ENCODE results near the gene ABHD15. TPM values are rescaled to one million over a fixed set of nuclear protein-coding genes. Genes with fewer than 3 reads are reported as not detected.

The ABHD15 gene
- total RNA-seq, 4 donors from 2014 or later = 6.8 to 18.3 (median 11.9) TPM

GRCh38 chr17:29607557-29608195, 40.8 kb upstream of the ABHD15 start:
- Histone ChIP-seq H3K9me3 (no peaks in the 10 kb centered on the region), H3K27me3 (no peaks in the 10 kb centered on the region), H3K4me3 (no peak overlapping the region), H3K27ac (replicated peaks in 1 of 4) (no peak overlapping the region), H3K36me3 (peaks cover 0 to 6% (median 0%) of the 10 kb centered on the region in 4 donors), H3K4me1 (peaks cover under 1 to 3% (median 2%) of the 10 kb centered on the region in 4 donors)
- TF ChIP-seq POLR2A (IDR thresholded peaks at IDR 0.05; ENCODE audit: low read depth) (no peak), EP300 (IDR thresholded peaks at IDR 0.05) (no peak), POLR2AphosphoS5 (IDR thresholded peaks at IDR 0.05) (no peak), CTCF (IDR thresholded peaks at IDR 0.05) (no peak)
- intact Hi-C loops (cut with DNase I) = no loop called here
- no peak for DNase-seq (ENCODE audit: extremely low spot score)
- WGBS = 82% methylated on average over 10 of the region's 29 CpGs

DNA sequence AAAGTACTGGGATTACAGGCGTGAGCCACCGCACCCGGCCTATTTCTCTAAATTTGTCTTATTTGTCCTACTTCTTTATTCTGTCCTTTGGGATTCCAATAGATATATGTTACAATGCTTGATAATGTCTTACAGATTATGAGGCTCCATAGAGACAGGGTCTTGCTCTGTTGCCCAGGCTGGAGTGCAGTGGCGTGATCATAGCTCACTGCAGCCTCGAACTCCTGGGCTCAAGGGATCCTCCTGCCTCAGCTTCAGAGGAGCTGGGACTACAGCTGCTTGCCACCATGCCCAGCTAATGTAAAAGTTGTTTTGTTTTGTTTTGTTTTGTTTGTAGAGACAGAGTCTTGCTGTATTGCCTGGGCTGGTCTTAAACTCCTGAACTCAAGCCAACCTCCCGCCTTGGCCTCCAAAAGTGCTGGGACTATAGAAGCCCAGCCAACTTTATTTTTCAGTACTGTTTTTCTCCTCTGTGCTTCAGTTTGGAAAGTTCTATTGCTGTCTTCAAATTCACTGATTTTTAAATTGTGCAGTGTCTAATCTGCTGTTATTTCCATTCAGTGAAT, 36.4 kb upstream of the ABHD15 start:
- Histone ChIP-seq H3K27ac (replicated peaks in 1 of 4) (no peak overlapping the region), H3K4me1 (no peaks in the 10 kb centered on the region), H3K4me3 (no peak overlapping the region), H3K27me3 (no peaks in the 10 kb centered on the region), H3K36me3 (peaks cover 0 to 6% (median 0%) of the 10 kb centered on the region in 4 donors), H3K9me3 (no peaks in the 10 kb centered on the region)
- intact Hi-C loops (cut with DNase I) = no loop called here
- 87% methylated on average over 6 of the region's 6 CpGs for WGBS
- no peak for DNase-seq (ENCODE audit: extremely low spot score)
- TF ChIP-seq POLR2A (IDR thresholded peaks at IDR 0.05; ENCODE audit: low read depth) (no peak), POLR2AphosphoS5 (IDR thresholded peaks at IDR 0.05) (no peak), CTCF (IDR thresholded peaks at IDR 0.05) (no peak), EP300 (IDR thresholded peaks at IDR 0.05) (no peak)

GRCh38 chr17:29597361-29598172, 30.7 kb upstream of the ABHD15 start:
- H3K36me3 ChIP-seq = no peaks in the 10 kb centered on the region
- intact Hi-C loops (cut with DNase I) = no loop called here
- H3K27me3 ChIP-seq = no peaks in the 10 kb centered on the region
- no peaks in the 10 kb centered on the region for H3K9me3 ChIP-seq
- no peak for DNase-seq (ENCODE audit: extremely low spot score)
- 78% methylated on average over 4 of the region's 13 CpGs for WGBS
- peak overlapping the region in 1 of 4 donors; percentile 0 for H3K27ac ChIP-seq (replicated peaks in 1 of 4)
- peaks cover 14 to 39% (median 29%) of the 10 kb centered on the region in 4 donors for H3K4me1 ChIP-seq
- TF ChIP-seq POLR2A (IDR thresholded peaks at IDR 0.05; ENCODE audit: low read depth) = no peak
- TF ChIP-seq CTCF (IDR thresholded peaks at IDR 0.05) = no peak
- TF ChIP-seq EP300 (IDR thresholded peaks at IDR 0.05) = no peak
- TF ChIP-seq POLR2AphosphoS5 (IDR thresholded peaks at IDR 0.05) = no peak
- H3K4me3 ChIP-seq = no peak overlapping the region

DNA sequence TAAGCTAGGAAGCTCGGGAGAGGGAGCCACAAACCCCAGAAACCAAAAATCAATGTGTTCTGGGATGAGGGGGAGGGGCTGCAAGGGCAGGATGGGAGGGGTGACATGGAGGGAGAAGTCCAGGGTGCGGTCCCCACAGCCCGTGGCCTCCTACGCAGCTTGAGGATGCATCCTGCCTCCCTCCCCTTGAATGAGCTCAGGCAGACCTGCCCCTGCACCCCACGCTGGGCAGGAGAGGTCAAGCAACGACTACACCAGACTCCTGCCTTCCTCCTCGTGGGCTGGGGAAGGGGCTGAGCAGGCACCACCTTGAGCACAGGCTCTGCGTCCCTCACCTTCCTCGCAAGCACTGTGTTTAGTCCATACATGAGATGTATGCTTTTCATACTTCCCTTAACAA, 30.0 kb upstream of the ABHD15 start:
- intact Hi-C loops (cut with DNase I) = no loop called here
- no peaks in the 10 kb centered on the region for H3K9me3 ChIP-seq
- DNase-seq (ENCODE audit: extremely low spot score) = no peak
- H3K36me3 ChIP-seq = no peaks in the 10 kb centered on the region
- no peaks in the 10 kb centered on the region for H3K27me3 ChIP-seq
- H3K27ac ChIP-seq (replicated peaks in 1 of 4) = no peak overlapping the region
- H3K4me3 ChIP-seq = no peak overlapping the region
- H3K4me1 ChIP-seq = peaks cover 22 to 47% (median 36%) of the 10 kb centered on the region in 4 donors
- TF ChIP-seq POLR2A (IDR thresholded peaks at IDR 0.05; ENCODE audit: low read depth) = no peak
- no peak for TF ChIP-seq POLR2AphosphoS5 (IDR thresholded peaks at IDR 0.05)
- no peak for TF ChIP-seq EP300 (IDR thresholded peaks at IDR 0.05)
- no peak for TF ChIP-seq CTCF (IDR thresholded peaks at IDR 0.05)
- WGBS = 74% methylated on average over 8 of the region's 9 CpGs
